ENCODE data around the gene KRTCAP2. TPM values are rescaled to one million over a fixed set of nuclear protein-coding genes. Genes with fewer than 3 reads are reported as not detected.

KRTCAP2 gene
- total and polyA plus RNA-seq, 9 donors = 96.5 to 499 (median 166) TPM

- H3K27ac ChIP-seq = peak within 1 kb of the TSS; percentile 59 to 76
- peaks cover 6% of the 10 kb centered on the region for H3K4me1 ChIP-seq (ENCODE audit: insufficient read depth)
- H3K9me3 ChIP-seq = no peaks in the 10 kb centered on the region
- no peaks in the 10 kb centered on the region for H3K36me3 ChIP-seq
- H3K27me3 ChIP-seq = no peaks in the 10 kb centered on the region
- 0 to 1% (median 0%) methylated on average over 42 of the region's 42 CpGs for WGBS, 3 donors
- intact Hi-C loops (cut with DNase I) = loop anchor here in 1 of 4 donors (5.0 kb wide), 1 partner anchor 32 kb away; the partner anchor contains the start of genes KRTCAP2 and TRIM46
- peak; percentile 82 to 91 (median 88) for DNase-seq
- TF ChIP-seq CTCF (IDR thresholded peaks at IDR 0.05) (no peak), POLR2A (IDR thresholded peaks at IDR 0.05) (peak; percentile 67)
- H3K4me3 ChIP-seq = peak within 1 kb of the TSS; percentile 81
These were observed 33.0 kb downstream of the KRTCAP2 start, which contains the start of gene DPM3 for GRCh38 chr1:155139895-155140629. TSS of gene DPM3 (minus strand) at chr1:155140531. CDS start at chr1:155140240, 291 bp downstream.

- Histone ChIP-seq H3K4me3 (no peak overlapping the region), H3K9me3 (no peaks in the 10 kb centered on the region), H3K36me3 (no peaks in the 10 kb centered on the region), H3K4me1 (ENCODE audit: insufficient read depth) (peaks cover 6% of the 10 kb centered on the region), H3K27me3 (no peaks in the 10 kb centered on the region), H3K27ac (no peak overlapping the region)
- WGBS, 3 donors = 74 to 82% (median 77%) methylated on average over 6 of the region's 6 CpGs
- TF ChIP-seq EP300 (IDR thresholded peaks at IDR 0.05) = no peak
- no peak for TF ChIP-seq CTCF (IDR thresholded peaks at IDR 0.05)
- TF ChIP-seq POLR2A (IDR thresholded peaks at IDR 0.05) = no peak
- no peak for DNase-seq
- intact Hi-C loops (cut with DNase I) = loop anchor here in 1 of 4 donors (5.0 kb wide), 1 partner anchor 35 kb away; the partner anchor contains the start of genes KRTCAP2 and TRIM46
These were observed 35.8 kb downstream of the KRTCAP2 start for GRCh38 chr1:155137154-155137949.

GRCh38 chr1:155136748-155137147 lies 36.4 kb downstream of the KRTCAP2 start:
- TF ChIP-seq EP300 (IDR thresholded peaks at IDR 0.05) (no peak), POLR2A (IDR thresholded peaks at IDR 0.05) (no peak), CTCF (IDR thresholded peaks at IDR 0.05) (no peak)
- WGBS, 3 donors = 31 to 35% (median 33%) methylated on average over 6 of the region's 6 CpGs
- Histone ChIP-seq H3K36me3 (no peaks in the 10 kb centered on the region), H3K9me3 (no peaks in the 10 kb centered on the region), H3K4me3 (peak overlapping the region; percentile 72), H3K27me3 (no peaks in the 10 kb centered on the region), H3K27ac (no peak overlapping the region), H3K4me1 (ENCODE audit: insufficient read depth) (peaks cover 6% of the 10 kb centered on the region)
- intact Hi-C loops (cut with DNase I) = loop anchor here in 1 of 4 donors (5.0 kb wide), 1 partner anchor 36 kb away; the partner anchor contains the start of genes KRTCAP2 and TRIM46
- no peak for DNase-seq

- Histone ChIP-seq H3K36me3 (no peaks in the 10 kb centered on the region), H3K9me3 (no peaks in the 10 kb centered on the region), H3K27me3 (no peaks in the 10 kb centered on the region), H3K4me1 (ENCODE audit: insufficient read depth) (peaks cover 5% of the 10 kb centered on the region), H3K27ac (peak within 1 kb of the TSS; percentile 87 to 99), H3K4me3 (peak within 1 kb of the TSS; percentile 72)
- TF ChIP-seq POLR2A (IDR thresholded peaks at IDR 0.05) (peak; percentile 94), CTCF (IDR thresholded peaks at IDR 0.05) (peak; percentile 42 to 86 (median 72)), EP300 (IDR thresholded peaks at IDR 0.05) (no peak)
- intact Hi-C loops (cut with DNase I) = loop anchor here in 1 of 4 donors (5.0 kb wide), 1 partner anchor 37 kb away; the partner anchor contains the start of genes KRTCAP2 and TRIM46
- 0 to 1% (median 0%) methylated on average over 46 to 52 of the region's 52 CpGs for WGBS, 3 donors
- peak; percentile 94 to 98 (median 95) for DNase-seq
These were observed 37.6 kb downstream of the KRTCAP2 start, which contains the start of gene SLC50A1 for GRCh38 chr1:155135415-155136028. TSS of gene SLC50A1 (plus strand) at chr1:155135852. CDS start at chr1:155135912, 60 bp downstream.

All from ovary (tissue), 9 donors.